ENCODE measurements around the gene AFF3.

Gene AFF3

GRCh38 chr2:99974682-99975375 lies 167.6 kb downstream of the AFF3 start:
- H3K36me3 Mint-ChIP-seq (ENCODE audit: low read depth), result no peaks in the 10 kb centered on the region
- H3K27ac Mint-ChIP-seq, result no peak overlapping the region
- H3K4me3 Mint-ChIP-seq, result no peak overlapping the region
- peaks cover 2% of the 10 kb centered on the region for H3K27me3 Mint-ChIP-seq (ENCODE audit: low read depth)
- H3K4me1 Mint-ChIP-seq (ENCODE audit: low read depth), result no peaks in the 10 kb centered on the region
- DNase-seq (ENCODE audit: low spot score), result no peak
- no peaks in the 10 kb centered on the region for H3K9me3 Mint-ChIP-seq

GRCh38 chr2:99974275-99974674 lies 168.1 kb downstream of the AFF3 start:
- Mint-ChIP-seq H3K9me3 (no peaks in the 10 kb centered on the region), H3K4me1 (ENCODE audit: low read depth) (no peaks in the 10 kb centered on the region), H3K4me3 (no peak overlapping the region), H3K36me3 (ENCODE audit: low read depth) (no peaks in the 10 kb centered on the region), H3K27me3 (ENCODE audit: low read depth) (peaks cover 2% of the 10 kb centered on the region), H3K27ac (no peak overlapping the region)
- peak; percentile 19 for DNase-seq (ENCODE audit: low spot score)

DNA sequence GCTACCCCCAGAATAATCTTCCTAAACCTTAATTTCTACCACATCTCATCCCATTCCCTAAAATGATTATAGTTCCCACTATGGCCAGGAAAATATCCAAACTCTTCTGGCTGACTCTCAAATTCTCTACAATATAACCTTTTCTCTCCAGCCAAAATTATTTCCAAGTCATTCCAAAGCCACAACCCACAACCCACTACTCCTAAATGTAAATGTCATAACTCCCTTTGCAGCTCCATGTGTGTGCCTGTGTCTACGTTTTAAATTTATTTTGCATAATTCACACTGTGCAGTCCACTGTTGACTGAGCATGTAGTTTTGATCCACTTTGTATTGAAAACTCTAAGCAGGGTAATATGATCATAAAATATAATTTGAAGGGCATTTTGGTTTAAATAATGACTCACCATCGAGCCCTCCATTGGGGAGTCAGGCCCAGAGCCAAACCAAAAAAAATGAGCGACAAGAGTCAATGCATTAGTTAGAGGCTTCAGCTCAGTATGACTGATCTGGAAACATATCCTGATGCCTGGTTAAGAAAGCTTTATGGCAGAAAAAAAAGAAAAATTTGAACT lies 171.0 kb downstream of the AFF3 start:
- Mint-ChIP-seq H3K4me3 (no peak overlapping the region), H3K4me1 (ENCODE audit: low read depth) (no peaks in the 10 kb centered on the region), H3K9me3 (no peaks in the 10 kb centered on the region), H3K36me3 (ENCODE audit: low read depth) (no peaks in the 10 kb centered on the region), H3K27ac (no peak overlapping the region), H3K27me3 (ENCODE audit: low read depth) (peaks cover 2% of the 10 kb centered on the region)
- DNase-seq (ENCODE audit: low spot score), result no peak

GRCh38 chr2:99970292-99970868 lies 172.0 kb downstream of the AFF3 start:
- no peak for DNase-seq (ENCODE audit: low spot score)
- Mint-ChIP-seq H3K4me1 (ENCODE audit: low read depth) (no peaks in the 10 kb centered on the region), H3K4me3 (no peak overlapping the region), H3K27me3 (ENCODE audit: low read depth) (peaks cover 2% of the 10 kb centered on the region), H3K27ac (no peak overlapping the region), H3K36me3 (ENCODE audit: low read depth) (no peaks in the 10 kb centered on the region), H3K9me3 (no peaks in the 10 kb centered on the region)

- Mint-ChIP-seq H3K4me1 (ENCODE audit: low read depth) (no peaks in the 10 kb centered on the region), H3K9me3 (no peaks in the 10 kb centered on the region), H3K27me3 (ENCODE audit: low read depth) (peaks cover 5% of the 10 kb centered on the region), H3K27ac (no peak overlapping the region), H3K4me3 (no peak overlapping the region), H3K36me3 (ENCODE audit: low read depth) (no peaks in the 10 kb centered on the region)
- no peak for DNase-seq (ENCODE audit: low spot score)
Observed at GRCh38 chr2:99961196-99961913, 181.0 kb downstream of the AFF3 start.

- Mint-ChIP-seq H3K4me1 (ENCODE audit: low read depth) (no peaks in the 10 kb centered on the region), H3K36me3 (ENCODE audit: low read depth) (no peaks in the 10 kb centered on the region), H3K4me3 (no peak overlapping the region), H3K9me3 (no peaks in the 10 kb centered on the region), H3K27ac (no peak overlapping the region), H3K27me3 (ENCODE audit: low read depth) (peaks cover 5% of the 10 kb centered on the region)
- no peak for DNase-seq (ENCODE audit: low spot score)
Observed at GRCh38 chr2:99960790-99961189, 181.6 kb downstream of the AFF3 start.

DNA sequence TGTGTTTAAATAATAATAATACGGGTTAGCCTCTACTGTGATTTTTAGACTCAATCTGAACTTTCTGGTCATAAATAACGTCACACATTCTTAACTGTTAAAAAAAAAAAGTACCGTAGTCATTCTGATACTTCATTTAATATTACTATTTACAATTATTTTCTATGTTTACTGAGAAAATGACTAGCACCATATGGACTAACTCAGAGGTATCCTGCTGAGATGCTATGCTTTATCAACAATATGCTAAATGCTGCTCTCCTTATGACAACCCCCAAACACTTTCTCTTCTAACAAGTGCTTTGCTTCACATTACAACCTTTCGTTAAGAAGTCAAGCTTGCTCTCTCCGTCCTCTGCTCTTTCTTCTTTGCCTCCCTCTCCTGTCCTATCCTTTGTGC lies 182.1 kb downstream of the AFF3 start:
- Mint-ChIP-seq H3K4me1 (ENCODE audit: low read depth) (no peaks in the 10 kb centered on the region), H3K4me3 (no peak overlapping the region), H3K27ac (no peak overlapping the region), H3K27me3 (ENCODE audit: low read depth) (peaks cover 5% of the 10 kb centered on the region), H3K36me3 (ENCODE audit: low read depth) (no peaks in the 10 kb centered on the region), H3K9me3 (no peaks in the 10 kb centered on the region)
- DNase-seq (ENCODE audit: low spot score), result no peak

- H3K4me1 Mint-ChIP-seq (ENCODE audit: low read depth), result no peaks in the 10 kb centered on the region
- peaks cover 5% of the 10 kb centered on the region for H3K27me3 Mint-ChIP-seq (ENCODE audit: low read depth)
- no peak overlapping the region for H3K27ac Mint-ChIP-seq
- DNase-seq (ENCODE audit: low spot score), result no peak
- no peak overlapping the region for H3K4me3 Mint-ChIP-seq
- H3K9me3 Mint-ChIP-seq, result no peaks in the 10 kb centered on the region
- no peaks in the 10 kb centered on the region for H3K36me3 Mint-ChIP-seq (ENCODE audit: low read depth)
Observed at GRCh38 chr2:99959261-99960014, 183.0 kb downstream of the AFF3 start.

DNA sequence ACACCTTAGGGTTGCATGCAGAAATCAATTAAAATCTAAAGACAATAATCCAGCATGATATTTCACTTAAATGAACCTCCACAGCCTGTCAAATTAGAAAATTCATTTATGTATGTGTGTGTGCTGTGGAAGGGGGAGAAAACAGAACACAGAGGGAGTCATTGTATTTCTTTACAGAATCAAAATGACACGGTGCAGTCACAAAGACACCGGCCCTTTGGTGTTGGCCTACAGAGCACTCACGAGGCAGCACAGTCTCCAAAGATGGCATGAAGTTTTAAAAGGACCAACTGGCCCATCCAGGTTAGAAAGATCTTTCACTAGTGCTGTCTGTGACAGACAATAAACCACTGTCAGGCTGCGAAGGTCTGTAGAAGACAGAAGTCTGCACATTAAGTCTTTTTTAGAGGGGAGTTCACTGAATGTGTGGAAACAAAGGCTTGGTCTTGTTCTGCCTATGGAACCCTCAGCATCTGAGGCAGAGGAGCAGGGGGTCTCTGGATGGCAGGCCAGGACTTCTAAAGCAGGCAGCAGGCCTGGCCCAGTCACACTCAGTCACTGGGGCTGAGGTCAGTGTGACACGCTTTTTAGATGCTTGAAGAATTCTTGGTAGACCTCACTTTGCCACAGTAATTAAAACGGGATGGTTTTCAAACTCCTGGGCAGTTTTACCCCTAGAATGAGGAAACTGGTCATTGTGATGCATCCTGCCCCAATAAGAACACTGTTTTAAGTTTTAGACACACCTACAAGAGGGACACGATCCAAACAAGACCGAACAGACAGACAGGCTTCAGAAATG lies 184.9 kb downstream of the AFF3 start:
- no peaks in the 10 kb centered on the region for H3K4me1 Mint-ChIP-seq (ENCODE audit: low read depth)
- H3K36me3 Mint-ChIP-seq (ENCODE audit: low read depth), result no peaks in the 10 kb centered on the region
- no peak overlapping the region for H3K27ac Mint-ChIP-seq
- H3K27me3 Mint-ChIP-seq (ENCODE audit: low read depth), result no peaks in the 10 kb centered on the region
- no peak for DNase-seq (ENCODE audit: low spot score)
- H3K9me3 Mint-ChIP-seq, result no peaks in the 10 kb centered on the region
- no peak overlapping the region for H3K4me3 Mint-ChIP-seq

- no peaks in the 10 kb centered on the region for H3K4me1 Mint-ChIP-seq (ENCODE audit: low read depth)
- no peak overlapping the region for H3K4me3 Mint-ChIP-seq
- no peaks in the 10 kb centered on the region for H3K36me3 Mint-ChIP-seq (ENCODE audit: low read depth)
- no peak for DNase-seq (ENCODE audit: low spot score)
- H3K27ac Mint-ChIP-seq, result no peak overlapping the region
- H3K27me3 Mint-ChIP-seq (ENCODE audit: low read depth), result no peaks in the 10 kb centered on the region
- H3K9me3 Mint-ChIP-seq, result no peaks in the 10 kb centered on the region
Observed at GRCh38 chr2:99956232-99957030, 186.0 kb downstream of the AFF3 start.

DNA sequence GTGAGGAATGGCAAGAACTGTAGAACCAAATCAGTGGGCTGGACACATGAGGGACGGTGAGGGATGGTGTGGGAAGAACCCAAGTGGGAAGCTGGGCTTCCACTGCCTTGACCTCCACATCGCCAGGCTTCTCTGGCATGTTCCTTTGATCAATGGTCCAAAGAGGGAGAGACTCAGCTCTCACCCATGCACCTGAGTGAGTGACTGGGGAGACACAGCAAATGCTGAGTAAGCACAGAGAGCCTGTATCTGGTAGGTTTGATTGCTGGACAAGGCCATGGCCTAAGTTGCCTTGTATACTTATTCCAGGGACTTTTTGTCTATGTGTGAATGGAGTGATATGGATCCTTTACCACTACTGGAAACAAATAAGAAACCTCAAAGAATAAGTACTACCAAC lies 188.6 kb downstream of the AFF3 start:
- Mint-ChIP-seq H3K27ac (no peak overlapping the region), H3K36me3 (ENCODE audit: low read depth) (no peaks in the 10 kb centered on the region), H3K9me3 (no peaks in the 10 kb centered on the region), H3K4me3 (no peak overlapping the region), H3K27me3 (ENCODE audit: low read depth) (no peaks in the 10 kb centered on the region), H3K4me1 (ENCODE audit: low read depth) (no peaks in the 10 kb centered on the region)
- DNase-seq (ENCODE audit: low spot score), result no peak

DNA sequence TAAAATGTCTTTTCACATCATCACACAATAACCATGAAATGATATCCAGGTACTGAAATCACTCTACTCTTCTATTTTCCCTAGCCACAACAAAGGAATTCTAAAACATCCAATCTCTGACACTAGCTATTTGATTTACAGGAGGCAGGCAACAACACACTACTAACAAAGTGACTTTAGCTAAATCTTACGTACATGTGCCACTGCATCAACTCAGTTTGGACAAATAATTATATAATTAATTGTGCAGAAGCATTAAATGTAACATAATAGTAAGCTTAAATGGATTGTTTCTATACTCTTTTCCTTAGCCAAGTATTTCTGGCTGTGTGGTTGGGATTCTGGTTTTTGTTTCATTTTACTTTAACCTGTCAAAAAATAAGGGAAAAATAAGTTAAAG lies 192.4 kb downstream of the AFF3 start:
- Mint-ChIP-seq H3K4me1 (ENCODE audit: low read depth) (no peaks in the 10 kb centered on the region), H3K9me3 (no peaks in the 10 kb centered on the region), H3K4me3 (no peak overlapping the region), H3K36me3 (ENCODE audit: low read depth) (no peaks in the 10 kb centered on the region), H3K27me3 (ENCODE audit: low read depth) (no peaks in the 10 kb centered on the region), H3K27ac (no peak overlapping the region)
- DNase-seq (ENCODE audit: low spot score), result no peak

GRCh38 chr2:99949530-99949929 lies 192.9 kb downstream of the AFF3 start:
- no peaks in the 10 kb centered on the region for H3K36me3 Mint-ChIP-seq (ENCODE audit: low read depth)
- no peaks in the 10 kb centered on the region for H3K27me3 Mint-ChIP-seq (ENCODE audit: low read depth)
- H3K9me3 Mint-ChIP-seq, result no peaks in the 10 kb centered on the region
- no peak overlapping the region for H3K4me3 Mint-ChIP-seq
- DNase-seq (ENCODE audit: low spot score), result no peak
- H3K27ac Mint-ChIP-seq, result no peak overlapping the region
- no peaks in the 10 kb centered on the region for H3K4me1 Mint-ChIP-seq (ENCODE audit: low read depth)
